Stimulated activated CD8-positive, alpha-beta memory T cell treated with anti-CD3 and anti-CD28 coated beads, Interleukin-15, amount 100 ng/mL, for 48 hours (primary cell): ENCODE results near the gene S100A11.

Experiments
- DNase-seq, 2 donors: peaks; one replicate each; pipeline ENCODE4 v3.0.0-alpha.2; 2020; ENCODE audit warnings: low read depth in 2 of 2

Gene S100A11

GRCh38 chr1:152002960-152003359 lies 33.8 kb downstream of the S100A11 start:
- no peak for DNase-seq

GRCh38 chr1:152001631-152002584 lies 34.9 kb downstream of the S100A11 start:
- DNase-seq: no peak

- no peak for DNase-seq
Measured at GRCh38 chr1:152000964-152001630, 35.7 kb downstream of the S100A11 start.

GRCh38 chr1:151998611-151999362 lies 38.0 kb downstream of the S100A11 start:
- DNase-seq: no peak

- no peak for DNase-seq
Measured at GRCh38 chr1:151997284-151997570, 39.6 kb downstream of the S100A11 start.

- no peak for DNase-seq
Measured at GRCh38 chr1:151995774-151996173, 41.0 kb downstream of the S100A11 start.

- no peak for DNase-seq
Measured at GRCh38 chr1:151994956-151995355, 41.8 kb downstream of the S100A11 start.

- DNase-seq: peak; percentile 60 to 69
Measured at GRCh38 chr1:151993734-151994496, 42.9 kb downstream of the S100A11 start, which contains the start of gene S100A10. S100A10 (minus strand) TSS chr1:151993859; CDS start chr1:151986230, 7,629 bp downstream.

- no peak for DNase-seq
Measured at GRCh38 chr1:151993084-151993733, 43.6 kb downstream of the S100A11 start.

GRCh38 chr1:151992303-151993083 lies 44.3 kb downstream of the S100A11 start:
- no peak for DNase-seq

GRCh38 chr1:151991663-151992302 lies 45.0 kb downstream of the S100A11 start:
- no peak for DNase-seq

GRCh38 chr1:151990856-151991198 lies 46.0 kb downstream of the S100A11 start:
- no peak for DNase-seq

- no peak for DNase-seq
Measured at GRCh38 chr1:151990058-151990855, 46.5 kb downstream of the S100A11 start.

GRCh38 chr1:151989211-151989862 lies 47.5 kb downstream of the S100A11 start:
- DNase-seq: no peak

- no peak for DNase-seq
Measured at GRCh38 chr1:151988405-151988923, 48.3 kb downstream of the S100A11 start.

- no peak for DNase-seq
Measured at GRCh38 chr1:151986501-151987190, 50.2 kb downstream of the S100A11 start.

GRCh38 chr1:151985768-151986167 lies 51.0 kb downstream of the S100A11 start:
- DNase-seq: no peak

GRCh38 chr1:151985270-151985669 lies 51.5 kb downstream of the S100A11 start:
- DNase-seq: no peak
